ENCODE results near the gene KRTAP4-6. TPM values are rescaled to one million over a fixed set of nuclear protein-coding genes. Genes with fewer than 3 reads are reported as not detected.
"Not testable (repeated sequence)": the region's sequence is repeated elsewhere in the genome, so short reads cannot be mapped to it uniquely, and the experiment has no call there.

Gene KRTAP4-6
- total and polyA plus RNA-seq, 2 of the 4 experiments (the other 2 are of a cell fraction), result not detected

- ATAC-seq (ENCODE audit: low read depth), result peak; percentile 72
- H3K9ac ChIP-seq (ENCODE audit: low read depth, low read length); H2BK20ac ChIP-seq (ENCODE audit: low read depth, low read length); H3K4me2 ChIP-seq (ENCODE audit: low read depth, low read length); dilution Hi-C loops (cut with HindIII; ENCODE audit: low sequenced_read_pairs, unreplicated experiment); H3K4me1 ChIP-seq (ENCODE audit: control insufficient read depth, insufficient read depth, low read length); H4K5ac ChIP-seq (ENCODE audit: low read depth, low read length); H2AK5ac ChIP-seq (ENCODE audit: low read depth, low read length); H3K9me1 ChIP-seq (ENCODE audit: insufficient read depth, low read length); H3K9me3 ChIP-seq (ENCODE audit: control insufficient read depth, insufficient read depth, low read length); BruUV-seq (replicated peaks); CTCF ChIA-PET; intact Hi-C loops (cut with micrococcal nuclease); H3K56ac ChIP-seq (ENCODE audit: extremely low read depth, insufficient read depth, low read length); H3K4me3 ChIP-seq (ENCODE audit: insufficient read depth, low read depth, low read length); H3K18ac ChIP-seq (ENCODE audit: low read depth, low read length); H3K79me1 ChIP-seq (ENCODE audit: low read depth in 1 of 2, low read length in 2 of 2); H3K36me3 ChIP-seq (ENCODE audit: control insufficient read depth, insufficient read depth, low read length); H3K23ac ChIP-seq (ENCODE audit: low read depth, low read length); H2AK9ac ChIP-seq (replicated peaks; ENCODE audit: low read depth, low read length, poor library complexity); H4K91ac ChIP-seq (ENCODE audit: insufficient read depth, low read depth, low read length); in situ Hi-C loops (cut with MboI; ENCODE audit: low sequenced_read_pairs); H2BK15ac ChIP-seq (ENCODE audit: low read depth, low read length); H4K20me1 ChIP-seq (ENCODE audit: insufficient read depth, low read length); H3K27ac ChIP-seq (ENCODE audit: insufficient read depth, low read length); H2BK5ac ChIP-seq (ENCODE audit: low read depth, low read length, poor library complexity, severe bottlenecking); H3K27me3 ChIP-seq (ENCODE audit: control insufficient read depth, insufficient read depth, low read length); H3K14ac ChIP-seq (replicated peaks; ENCODE audit: low read depth, low read length); H2AFZ ChIP-seq (replicated peaks; ENCODE audit: low read length, poor library complexity): not testable (repeated sequence)
- peak; percentile 63 for DNase-seq
- H4K8ac ChIP-seq (ENCODE audit: low read depth in 2 of 2, low read length in 2 of 2), result 0 out of 4 replicates have a peak overlapping the region, but pooled peaks of 1 of the 2 experiments have one; percentile 19
- peak overlapping the region; percentile 27; the same call in 1 of the 2 replicates for H3K4ac ChIP-seq (ENCODE audit: low read depth, low read length)
- TF ChIP-seq MAFK (IDR thresholded peaks at IDR 0.05; ENCODE audit: low read depth, low read length) (peak; percentile 54; the same call in 1 of the 2 replicates), BHLHE40 (IDR thresholded peaks at IDR 0.05; ENCODE audit: low read depth, low read length) (peak; percentile 55; the same call in 1 of the 2 replicates)
- WGBS, 2 experiments (ENCODE audit: extremely low coverage in 2 of 2, insufficient read length in 1 of 2), result no CpG with 5 or more reads among the region's 11 CpGs
- POLR2A ChIA-PET (ENCODE audit: unreplicated experiment), result interaction anchor here (0.6 kb wide), 1 partner anchor 599 kb away, joined by 3 read pairs; no protein-coding TSS in a partner anchor
- peak overlapping the region; percentile 36; the same call in 1 of the 2 replicates for H2BK120ac ChIP-seq (ENCODE audit: low read depth, low read length)
Observed at GRCh38 chr17:41119696-41120690, 20.4 kb downstream of the KRTAP4-6 start.
